ENCODE measurements around the gene EXOC2.

- no peak for TF ChIP-seq CTBP1 (IDR thresholded peaks at IDR 0.05; ENCODE audit: borderline replicate concordance)
- no peak for TF ChIP-seq FOXK2 (IDR thresholded peaks at IDR 0.05)
- no peak for TF ChIP-seq SUZ12 (IDR thresholded peaks at IDR 0.05)
- TF ChIP-seq TARDBP (IDR thresholded peaks at IDR 0.05), result no peak
- no peak for TF ChIP-seq ZNF384 (IDR thresholded peaks at IDR 0.05)
- TF ChIP-seq PKNOX1 (IDR thresholded peaks at IDR 0.05), result no peak
- TF ChIP-seq ELF4 (IDR thresholded peaks at IDR 0.05), result no peak
- TF ChIP-seq FOXM1 (IDR thresholded peaks at IDR 0.05; ENCODE audit: borderline replicate concordance), result no peak
- TF ChIP-seq SP1 (IDR thresholded peaks at IDR 0.05), result no peak
- no peak for TF ChIP-seq L3MBTL2 (conservative IDR thresholded peaks at IDR 0.05)
- no peak for TF ChIP-seq ARNT (IDR thresholded peaks at IDR 0.05)
Measured at GRCh38 chr6:583116-583515, 109.8 kb downstream of the EXOC2 start.
